Stomach (tissue), 9 donors: ENCODE data around the gene ZNF625. TPM values are rescaled to one million over a fixed set of nuclear protein-coding genes. Genes with fewer than 3 reads are reported as not detected.
"Not testable (repeated sequence)": the region's sequence is repeated elsewhere in the genome, so short reads cannot be mapped to it uniquely, and the experiment has no call there.

ENCODE experiments used
- DNase-seq, 2 donors: peaks; one replicate each; pipeline versions ENCODE4 v3.0.0 to v3.0.0-alpha.2; 2013 to 2019
- H3K27ac ChIP-seq, 5 donors: fragments of 200-600 bp in 4 of 5; sonication (generic) in 4 of 5; one replicate each; pipeline ENCODE4 v1.5.1; 2013 to 2019; ENCODE audit warnings: mild to moderate bottlenecking in 1 of 5, moderate library complexity in 1 of 5
- H3K27me3 ChIP-seq, 3 donors: fragments of 200-600 bp; sonication (generic); one replicate each; pipeline ENCODE4 v1.5.1; 2017 to 2019; ENCODE audit warnings: mixed run types in 1 of 3
- H3K36me3 ChIP-seq, 4 donors: fragments of 200-600 bp; sonication (generic); 1 replicate in 3 of 4; 2 replicates in 1 of 4; pipeline ENCODE4 v1.5.1; 2016 to 2019
- H3K4me1 ChIP-seq, 4 donors: fragments of 200-600 bp; sonication (generic); one replicate each; pipeline ENCODE4 v1.5.1; 2016 to 2019
- H3K4me3 ChIP-seq, 4 donors: fragments of 200-600 bp; sonication (generic) in 3 of 4; one replicate each; pipeline ENCODE4 v1.5.1; 2016 to 2019; ENCODE audit warnings: mild to moderate bottlenecking in 1 of 4
- H3K9me3 ChIP-seq, 4 donors: fragments of 200-600 bp; sonication (generic); one replicate each; pipeline ENCODE4 v1.5.1; 2016 to 2019
- EP300 ChIP-seq: sonication (generic); formaldehyde crosslinking; IDR thresholded peaks from one replicate; pipeline ENCODE4 v1.6.1; 2017; ENCODE audit warnings: antibody characterized with exemption
- POLR2A ChIP-seq, 4 donors: fragments of 450-650 bp; IDR thresholded peaks; one replicate each; pipeline ENCODE4 v1.6.1; 2016; ENCODE audit warnings: antibody characterized with exemption in 4 of 4, control low read depth in 2 of 4, mild to moderate bottlenecking in 1 of 4, moderate library complexity in 1 of 4
- POLR2AphosphoS5 ChIP-seq, 3 donors: sonication (generic); formaldehyde crosslinking; IDR thresholded peaks; one replicate each; pipeline ENCODE4 v1.6.1; 2016; ENCODE audit warnings: antibody characterized with exemption in 3 of 3
- WGBS, 5 donors: extraction: QIAGEN DNeasy Blood & Tissue Kit in 3 of 5; methylation state at CpG; one replicate each; pipeline versions ENCODE4 v1.1.5 to v1.1.7; 2013 to 2018; 5-methylcytosine and 5-hydroxymethylcytosine counted together
- intact Hi-C: fragments of 100-400 bp; cut with DNase I; formaldehyde crosslinking; loops from one replicate; pipeline ENCODE4 v1.15.1; 2023; ENCODE audit warnings: low total_unique reads
- polyA plus RNA-seq, 3 donors: library from polyadenylated mRNA; stranded (reverse); fragments of 200-250 nt; gene quantifications; one replicate each; pipeline ENCODE4 v1.2.3, GENCODE V29; 2013
- total RNA-seq, 5 donors: library from RNA; depleted of rRNA; stranded (reverse); fragments of >200 nt; gene quantifications; one replicate each; pipeline versions ENCODE4 v1.1.0 to v1.2.3, GENCODE V29; 2014 to 2016
- TF ChIP-seq, protein P1 (sequence below), 7 experiments: fragments of 450-650 bp in 4 of 7; fragments of 200-600 bp in 3 of 7; sonication (generic) in 3 of 7; IDR thresholded peaks; one replicate each; pipeline ENCODE4 v1.5.1; 2016 to 2019; ENCODE audit warnings: antibody characterized with exemption in 7 of 7, control low read depth in 2 of 7, mild to moderate bottlenecking in 1 of 7
- donor health status: healthy with polysubstance abuse.
- donor health status: Bipolar disorder and iron deficiency.
- donor health status: healthy.

ZNF625 gene
- total and polyA plus RNA-seq, 8 donors: 0.60 to 10.0 (median 4.3) TPM; not detected in 2

DNA sequence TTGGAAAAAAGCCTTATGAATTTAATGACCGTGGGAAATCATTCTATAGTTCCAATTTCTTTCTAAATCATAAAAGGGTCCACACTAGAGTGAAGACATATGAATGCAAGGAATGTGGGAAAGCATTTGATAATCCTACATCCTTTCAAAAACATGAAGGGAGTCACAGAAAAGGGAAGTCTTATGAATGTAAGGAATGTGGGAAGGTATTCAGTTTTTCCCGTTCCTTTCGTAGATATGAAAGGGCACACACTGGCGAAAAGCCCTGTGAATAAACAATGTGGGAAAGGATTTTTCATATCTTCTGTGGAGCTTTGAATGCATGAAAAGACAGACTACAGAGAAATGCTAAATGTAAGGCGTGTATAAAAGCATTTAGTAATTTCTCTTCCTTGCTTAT lies 43.4 kb downstream of the ZNF625 start:
- Histone ChIP-seq H3K36me3 (peaks cover 8 to 43% (median 33%) of the 10 kb centered on the region in 4 donors), H3K4me1 (no peaks in the 10 kb centered on the region), H3K4me3 (no peak overlapping the region), H3K27me3 (no peaks in the 10 kb centered on the region), H3K9me3 (peaks cover 0 to 65% (median 37%) of the 10 kb centered on the region in 4 donors), H3K27ac (no peak overlapping the region)
- intact Hi-C loops: no loop called here
- 81 to 93% (median 91%) methylated on average over 5 of the region's 5 CpGs for WGBS, 5 donors
- TF ChIP-seq, protein P1, sequence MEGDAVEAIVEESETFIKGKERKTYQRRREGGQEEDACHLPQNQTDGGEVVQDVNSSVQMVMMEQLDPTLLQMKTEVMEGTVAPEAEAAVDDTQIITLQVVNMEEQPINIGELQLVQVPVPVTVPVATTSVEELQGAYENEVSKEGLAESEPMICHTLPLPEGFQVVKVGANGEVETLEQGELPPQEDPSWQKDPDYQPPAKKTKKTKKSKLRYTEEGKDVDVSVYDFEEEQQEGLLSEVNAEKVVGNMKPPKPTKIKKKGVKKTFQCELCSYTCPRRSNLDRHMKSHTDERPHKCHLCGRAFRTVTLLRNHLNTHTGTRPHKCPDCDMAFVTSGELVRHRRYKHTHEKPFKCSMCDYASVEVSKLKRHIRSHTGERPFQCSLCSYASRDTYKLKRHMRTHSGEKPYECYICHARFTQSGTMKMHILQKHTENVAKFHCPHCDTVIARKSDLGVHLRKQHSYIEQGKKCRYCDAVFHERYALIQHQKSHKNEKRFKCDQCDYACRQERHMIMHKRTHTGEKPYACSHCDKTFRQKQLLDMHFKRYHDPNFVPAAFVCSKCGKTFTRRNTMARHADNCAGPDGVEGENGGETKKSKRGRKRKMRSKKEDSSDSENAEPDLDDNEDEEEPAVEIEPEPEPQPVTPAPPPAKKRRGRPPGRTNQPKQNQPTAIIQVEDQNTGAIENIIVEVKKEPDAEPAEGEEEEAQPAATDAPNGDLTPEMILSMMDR (IDR thresholded peaks at IDR 0.05): no peak
- TF ChIP-seq POLR2AphosphoS5 (IDR thresholded peaks at IDR 0.05) (no peak), EP300 (no peak), POLR2A (IDR thresholded peaks at IDR 0.05) (no peak)
- DNase-seq: no peak

DNA sequence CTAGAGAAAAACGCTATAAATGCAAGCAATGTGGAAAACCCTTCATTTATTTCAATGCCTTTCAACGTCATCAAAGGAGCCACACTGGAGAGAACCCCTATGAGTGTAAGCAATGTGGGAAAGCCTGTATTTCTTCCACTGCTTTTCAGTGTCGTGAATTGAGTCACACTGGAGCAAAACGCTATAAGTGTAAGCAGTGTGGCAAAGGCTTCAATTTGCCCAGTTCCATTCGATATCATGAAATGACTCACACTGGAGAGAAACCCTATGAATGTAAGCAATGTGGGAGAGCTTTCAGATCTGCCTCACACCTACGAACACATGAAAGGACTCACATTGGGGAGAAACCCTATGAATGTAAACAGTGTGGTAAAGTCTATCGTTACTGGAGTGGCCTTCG lies 43.8 kb downstream of the ZNF625 start:
- DNase-seq: no peak
- intact Hi-C loops: no loop called here
- Histone ChIP-seq H3K9me3 (peaks cover 0 to 68% (median 38%) of the 10 kb centered on the region in 4 donors), H3K36me3 (peaks cover 8 to 43% (median 33%) of the 10 kb centered on the region in 4 donors), H3K27me3 (no peaks in the 10 kb centered on the region), H3K4me3 (no peak overlapping the region), H3K27ac (no peak overlapping the region), H3K4me1 (no peaks in the 10 kb centered on the region)
- TF ChIP-seq POLR2AphosphoS5 (IDR thresholded peaks at IDR 0.05) (no peak), POLR2A (IDR thresholded peaks at IDR 0.05) (no peak), EP300 (no peak)
- TF ChIP-seq, protein P1 (IDR thresholded peaks at IDR 0.05): no peak
- 84 to 93% (median 89%) methylated on average over 8 of the region's 8 CpGs for WGBS, 5 donors

DNA sequence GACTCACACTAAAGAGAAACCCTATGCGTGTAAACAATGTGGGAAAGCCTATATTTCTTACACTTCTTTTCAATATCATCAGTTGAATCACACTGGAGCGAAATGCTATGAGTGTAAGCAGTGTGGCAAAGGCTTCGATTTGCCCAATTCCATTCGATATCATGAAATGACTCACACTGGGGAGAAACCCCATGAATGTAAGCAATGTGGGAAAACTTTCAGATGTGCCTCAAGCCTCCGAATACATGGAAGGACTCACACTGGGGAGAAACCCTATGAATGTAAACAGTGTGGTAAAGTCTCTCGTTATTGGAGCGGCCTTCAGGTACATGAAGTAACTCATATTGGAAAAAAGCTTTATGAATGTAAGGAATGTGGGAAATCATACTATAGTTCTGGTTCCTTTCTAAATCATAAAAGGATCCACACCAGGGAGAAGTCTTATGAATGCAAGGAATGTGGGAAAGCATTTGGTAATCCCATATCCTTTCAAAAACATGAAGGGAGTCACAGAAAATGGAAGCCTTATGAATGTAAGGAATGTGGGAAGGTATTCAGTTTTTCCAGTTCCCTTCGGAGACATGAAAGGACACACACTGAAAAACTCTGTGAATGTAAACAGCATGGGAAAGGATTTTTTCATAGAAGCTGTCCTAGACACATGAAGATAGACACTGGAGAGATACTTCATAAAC lies 44.4 kb downstream of the ZNF625 start:
- Histone ChIP-seq H3K4me3 (no peak overlapping the region), H3K27ac (no peak overlapping the region), H3K36me3 (peaks cover 8 to 43% (median 33%) of the 10 kb centered on the region in 4 donors), H3K9me3 (peaks cover 0 to 65% (median 38%) of the 10 kb centered on the region in 4 donors), H3K27me3 (no peaks in the 10 kb centered on the region), H3K4me1 (no peaks in the 10 kb centered on the region)
- no peak for DNase-seq
- 90 to 95% (median 94%) methylated on average over 8 of the region's 8 CpGs for WGBS, 5 donors
- intact Hi-C loops: no loop called here
- TF ChIP-seq POLR2AphosphoS5 (IDR thresholded peaks at IDR 0.05) (no peak), EP300 (no peak), POLR2A (IDR thresholded peaks at IDR 0.05) (no peak)
- TF ChIP-seq, protein P1 (IDR thresholded peaks at IDR 0.05): no peak

DNA sequence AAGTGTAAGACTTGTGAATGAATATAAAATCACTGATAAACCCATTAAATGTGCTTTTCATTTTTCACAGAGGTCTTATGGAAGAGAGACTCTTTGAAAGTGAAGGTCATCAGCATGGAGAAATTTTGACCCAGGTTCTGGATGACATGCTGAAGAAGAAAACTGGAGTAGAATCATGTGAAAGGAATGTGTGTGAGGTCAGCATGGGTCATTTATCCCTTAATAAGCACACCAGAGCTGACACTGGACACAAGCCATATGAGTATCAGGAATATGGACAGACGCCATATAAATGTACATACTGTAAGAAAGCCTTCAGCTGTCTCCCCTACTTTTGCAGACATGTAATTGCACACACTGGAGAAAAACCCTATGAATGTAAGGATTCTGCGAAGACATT lies 45.4 kb downstream of the ZNF625 start:
- H3K9me3 ChIP-seq: peaks cover 0 to 69% (median 42%) of the 10 kb centered on the region in 4 donors
- peaks cover 8 to 49% (median 32%) of the 10 kb centered on the region in 4 donors for H3K36me3 ChIP-seq
- no peak for DNase-seq
- H3K27ac ChIP-seq: no peak overlapping the region
- no peak overlapping the region for H3K4me3 ChIP-seq
- intact Hi-C loops: no loop called here
- TF ChIP-seq, protein P1 (IDR thresholded peaks at IDR 0.05): no peak
- TF ChIP-seq POLR2A (IDR thresholded peaks at IDR 0.05): no peak
- TF ChIP-seq POLR2AphosphoS5 (IDR thresholded peaks at IDR 0.05): no peak
- no peak for TF ChIP-seq EP300
- WGBS, 5 donors: 46 to 53% (median 50%) methylated on average over 2 of the region's 2 CpGs
- no peaks in the 10 kb centered on the region for H3K27me3 ChIP-seq
- no peaks in the 10 kb centered on the region for H3K4me1 ChIP-seq

DNA sequence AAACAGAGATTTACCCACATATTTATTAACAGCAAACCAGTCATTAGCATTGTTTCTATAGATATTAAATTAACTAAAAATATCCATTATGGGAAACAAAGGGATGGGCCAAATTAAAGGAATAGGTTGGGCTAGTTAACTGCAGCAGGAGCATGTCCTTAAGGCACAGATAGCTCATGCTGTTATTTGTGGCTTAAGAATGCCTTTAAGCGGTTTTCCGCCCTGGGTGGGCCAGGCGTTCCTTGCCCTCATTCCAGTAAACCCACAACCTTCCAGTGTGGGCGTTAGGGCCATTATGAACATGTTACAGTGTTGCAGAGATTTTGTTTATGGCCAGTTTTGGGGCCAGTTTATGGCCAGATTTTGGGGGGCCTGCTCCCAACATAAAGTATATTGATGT lies 52.6 kb downstream of the ZNF625 start:
- H3K4me3 ChIP-seq, intact Hi-C loops, H3K4me1 ChIP-seq, H3K27ac ChIP-seq, DNase-seq, H3K27me3 ChIP-seq, H3K36me3 ChIP-seq: not testable (repeated sequence)
- peaks cover 0 to 37% (median 10%) of the 10 kb centered on the region in 4 donors for H3K9me3 ChIP-seq
- 93 to 97% (median 95%) methylated on average over 4 of the region's 4 CpGs for WGBS, 5 donors
